ENCODE measurements around the gene ADRA2B. TPM values are rescaled to one million over a fixed set of nuclear protein-coding genes. Genes with fewer than 3 reads are reported as not detected.

ADRA2B gene
- total RNA-seq, 1 experiment from 2014 or later = 0.47 TPM

- no peaks in the 10 kb centered on the region for H3K27me3 ChIP-seq (ENCODE audit: insufficient read depth, low read length)
- CTCF ChIA-PET = interaction anchor here (0.9 to 2.3 kb wide), 7 partner anchors 21 to 372 kb away, joined by 3 to 58 read pairs (median 6); partner anchors contain the start of gene ADRA2B
- RAD21 ChIA-PET (ENCODE audit: low non-redundant PET in 1 of 2, low total read pairs in 2 of 2, uncharacterized antibody in 2 of 2, unreplicated experiment in 2 of 2) = interaction anchor here (2.2 kb wide), 2 partner anchors 36 to 37 kb away, joined by 12 to 16 read pairs; no protein-coding TSS in a partner anchor
- TF ChIP-seq FOSL1 (IDR thresholded peaks at IDR 0.05; ENCODE audit: low read depth) = no peak
- TF ChIP-seq CEBPB (IDR thresholded peaks at IDR 0.05; ENCODE audit: low read depth) = no peak
- no peak for TF ChIP-seq EGR1 (IDR thresholded peaks at IDR 0.05; ENCODE audit: low read depth)
- TF ChIP-seq SIN3A (IDR thresholded peaks at IDR 0.05; ENCODE audit: low read depth) = no peak
- TF ChIP-seq SP1 (IDR thresholded peaks at IDR 0.05; ENCODE audit: low read depth) = no peak
- no peak for TF ChIP-seq YY1 (IDR thresholded peaks at IDR 0.05; ENCODE audit: extremely low read depth, insufficient replicate concordance, low read depth, low read length)
- TF ChIP-seq CTCF (IDR thresholded peaks at IDR 0.05 in 2 of 3, conservative IDR thresholded peaks at IDR 0.05 in 1 of 3; ENCODE audit: borderline replicate concordance in 1 of 3, insufficient read depth in 1 of 3, low read depth in 2 of 3, low read length in 2 of 3) = no peak
- TF ChIP-seq ZFX (IDR thresholded peaks at IDR 0.05) = no peak
- TF ChIP-seq RAD21 (IDR thresholded peaks at IDR 0.05; ENCODE audit: low read depth) = no peak
- no peak for TF ChIP-seq REST (IDR thresholded peaks at IDR 0.05; ENCODE audit: low read depth)
- no peak for TF ChIP-seq TCF7L2 (IDR thresholded peaks at IDR 0.05; ENCODE audit: borderline replicate concordance, extremely low read depth, insufficient read depth, insufficient read length)
- TF ChIP-seq POLR2A (IDR thresholded peaks at IDR 0.05; ENCODE audit: borderline replicate concordance, extremely low read depth, insufficient read depth, insufficient read length) = no peak
- TF ChIP-seq ELF1 (IDR thresholded peaks at IDR 0.05; ENCODE audit: borderline replicate concordance, low read depth) = no peak
- no peak overlapping the region for H3K27ac ChIP-seq (ENCODE audit: low read depth, low read length)
- H3K36me3 ChIP-seq (ENCODE audit: control insufficient read depth in 1 of 2, insufficient read depth in 2 of 2, low read length in 2 of 2) = no peaks in the 10 kb centered on the region
- no peak overlapping the region for H3K9ac ChIP-seq (ENCODE audit: low read length)
- POLR2A ChIA-PET = no interaction called here
- DNase-seq (ENCODE audit: low read depth, low spot score) (no peak), ATAC-seq (no peak)
- no peaks in the 10 kb centered on the region for H4K20me1 ChIP-seq (ENCODE audit: insufficient read depth)
- no peaks in the 10 kb centered on the region for H3K9me3 ChIP-seq (ENCODE audit: control insufficient read depth in 1 of 2, insufficient read depth in 1 of 2, low read depth in 1 of 2, low read length in 2 of 2)
- H2AFZ ChIP-seq (ENCODE audit: low read depth, low read length, poor library complexity, severe bottlenecking) = no peak overlapping the region
- BruUV-seq (replicated peaks) = no TSS peak
- H3K79me2 ChIP-seq (ENCODE audit: insufficient read depth, low read length) = no peaks in the 10 kb centered on the region
- no peak overlapping the region for H3K4me3 ChIP-seq (replicated peaks in 1 of 2; ENCODE audit: low read depth in 1 of 2, low read length in 2 of 2)
- peaks cover 4 to 18% of the 10 kb centered on the region in 2 experiments; a peak in 3 of 4 replicates for H3K4me1 ChIP-seq (ENCODE audit: control insufficient read depth in 1 of 2, insufficient read depth in 2 of 2, low read length in 2 of 2)
- intact Hi-C loops (cut with micrococcal nuclease) = loop anchor here (1.0 to 2.0 kb wide), 2 partner anchors 37 to 129 kb away; partner anchors contain the start of gene CIAO1
- H3K9me2 ChIP-seq (ENCODE audit: insufficient read depth) = no peaks in the 10 kb centered on the region
- no peak overlapping the region for H3K4me2 ChIP-seq (ENCODE audit: low read length)
Measured at GRCh38 chr2:96137321-96138178, 21.2 kb upstream of the ADRA2B start.

Data from HCT116 (cell line).